SW 1271 (cell line): Measurements from ENCODE around the gene FAM163A.
"Not testable (repeated sequence)": the region's sequence is repeated elsewhere in the genome, so short reads cannot be mapped to it uniquely, and the experiment has no call there.

ENCODE experiments used
- DNase-seq, 2 experiments: peaks; one replicate each; lab custom pipeline; 2025; lab: John Stamatoyannopoulos, UW

FAM163A gene

GRCh38 chr1:179742717-179743678 is at the start of gene FAM163A:
Gene FAM163A (plus strand): TSS chr1:179743291. CDS start chr1:179813098, 69,807 bp downstream.
- no peak for DNase-seq

DNA sequence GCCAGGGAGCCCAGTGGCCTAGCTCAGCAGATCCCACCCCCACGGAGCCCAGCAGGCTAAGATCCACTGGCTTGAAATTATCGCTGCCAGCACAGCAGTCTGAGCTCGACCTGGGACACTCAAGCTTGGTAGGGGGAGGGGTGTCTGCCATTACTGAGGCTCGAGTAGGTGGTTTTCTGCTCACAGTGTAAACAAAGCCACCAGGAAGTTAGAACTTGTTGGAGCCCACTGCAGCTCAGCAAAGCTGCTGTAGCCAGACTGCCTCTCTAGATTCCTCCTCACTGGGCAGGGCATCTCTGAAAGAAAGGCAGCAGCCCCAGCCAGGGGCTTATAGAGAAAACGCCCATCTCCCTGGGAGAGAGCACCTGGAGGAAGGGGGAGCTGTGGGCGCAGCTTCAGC is 48.6 kb upstream of the FAM163A start:
- DNase-seq: not testable (repeated sequence)

GRCh38 chr1:179702946-179703539 is 40.0 kb upstream of the FAM163A start:
- DNase-seq: no peak

GRCh38 chr1:179706339-179706941 is 36.7 kb upstream of the FAM163A start:
- peak in 1 of 2 experiments; percentile 25 for DNase-seq

- DNase-seq: no peak
Measured at GRCh38 chr1:179707406-179707805, 35.7 kb upstream of the FAM163A start.

GRCh38 chr1:179708434-179709195 is 34.5 kb upstream of the FAM163A start:
- DNase-seq: no peak

DNA sequence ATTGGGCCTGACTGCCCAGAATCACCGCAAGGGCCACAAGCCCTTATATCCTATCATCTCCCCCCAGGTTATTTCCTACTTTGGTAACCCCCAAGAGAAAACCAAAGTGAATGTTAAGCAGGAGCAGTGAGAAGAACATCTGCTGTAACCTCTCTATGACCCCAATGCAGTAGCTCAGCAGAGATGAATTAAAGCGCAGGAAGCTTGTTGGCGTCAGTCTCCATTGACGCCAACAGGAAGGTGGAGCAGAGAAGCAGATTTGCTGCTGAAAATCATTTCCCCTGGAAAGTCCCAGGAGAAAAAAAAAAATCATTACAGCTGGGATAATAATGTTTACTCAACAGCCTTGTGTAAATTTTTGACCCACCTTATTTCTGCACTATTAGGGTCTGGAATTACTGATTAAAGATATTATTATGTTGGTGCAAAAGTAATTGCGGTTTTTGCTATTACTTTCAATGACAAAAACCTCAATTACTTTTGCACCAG is 33.2 kb upstream of the FAM163A start:
- DNase-seq: no peak

DNA sequence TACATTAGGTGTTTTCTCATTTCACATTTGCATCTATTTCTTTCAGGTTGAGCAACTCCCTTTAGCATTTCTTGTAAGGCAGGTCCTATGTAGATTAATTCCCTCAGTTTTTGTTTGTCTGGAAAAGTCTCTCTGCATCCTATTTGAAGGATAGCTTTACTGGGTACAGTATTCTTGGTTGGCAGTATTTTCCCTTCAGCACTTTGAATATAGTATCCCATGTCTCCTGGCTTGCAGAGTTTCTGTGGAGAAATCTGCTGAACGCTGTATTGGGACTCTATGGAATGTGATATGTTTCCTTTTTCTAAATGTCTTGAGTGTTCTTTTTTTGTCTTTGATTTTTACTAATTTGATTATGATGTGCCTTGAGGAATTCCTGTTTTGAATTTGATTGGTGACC is 28.9 kb upstream of the FAM163A start:
- DNase-seq: no peak

- no peak for DNase-seq
Measured at GRCh38 chr1:179714623-179715022, 28.5 kb upstream of the FAM163A start.

DNA sequence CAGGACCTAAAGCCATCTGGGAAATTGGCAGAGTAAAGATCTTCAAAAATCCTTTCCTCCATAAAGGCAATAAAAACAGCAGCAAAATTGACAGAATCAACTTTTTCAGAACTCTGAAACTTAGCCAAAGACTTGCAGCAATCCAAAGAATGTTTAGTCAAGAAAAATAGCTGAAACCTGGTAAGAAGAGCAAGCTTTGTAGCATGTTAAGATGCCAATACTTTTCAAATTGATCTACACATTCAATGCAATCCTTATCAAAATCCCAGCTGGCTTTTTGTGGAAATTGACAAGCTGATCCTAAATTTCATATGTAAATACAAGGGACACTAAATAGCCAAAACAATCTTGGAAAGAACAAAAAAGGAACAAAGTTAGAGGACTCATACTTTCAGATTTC is 23.8 kb upstream of the FAM163A start:
- no peak for DNase-seq

DNA sequence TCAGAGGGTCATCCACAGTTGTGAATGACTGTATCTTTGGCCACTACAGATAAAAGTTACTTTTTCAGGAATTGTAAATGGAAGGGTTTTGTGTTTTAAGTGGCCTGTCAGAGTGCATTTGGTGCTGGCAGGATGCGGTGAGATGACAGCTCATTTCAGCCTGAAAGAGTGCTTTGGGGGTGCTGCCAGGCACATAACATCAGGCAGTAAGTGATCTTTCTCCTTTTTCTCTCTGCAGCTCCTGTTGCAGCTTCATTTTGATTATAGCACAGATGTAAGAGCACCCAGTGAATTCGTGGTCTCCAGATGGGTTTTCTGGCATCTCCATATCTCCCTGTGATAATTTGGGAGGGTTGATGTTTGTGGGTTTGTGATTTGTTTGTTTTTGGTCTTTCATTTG is 14.8 kb upstream of the FAM163A start:
- no peak for DNase-seq

GRCh38 chr1:179729881-179730280 is 13.2 kb upstream of the FAM163A start:
- DNase-seq: no peak

DNA sequence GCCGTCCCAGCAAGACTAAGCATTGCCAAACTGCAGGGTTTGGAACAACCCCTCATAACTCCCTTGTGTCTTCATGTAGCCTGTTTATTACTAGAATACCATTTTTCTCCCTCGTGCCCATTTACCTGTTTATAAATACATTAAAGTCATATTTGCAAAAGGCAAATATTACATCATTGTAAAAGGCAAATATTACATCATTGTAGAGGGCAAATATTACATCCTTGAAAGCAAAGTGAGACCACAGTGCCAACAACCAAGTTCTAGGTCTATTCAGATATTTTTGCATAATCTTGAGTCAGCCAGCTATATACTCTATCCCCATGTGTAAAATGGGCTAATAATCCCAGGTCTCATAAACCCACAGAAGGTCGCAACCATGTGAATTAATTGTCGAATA is 11.4 kb upstream of the FAM163A start:
- no peak for DNase-seq

DNA sequence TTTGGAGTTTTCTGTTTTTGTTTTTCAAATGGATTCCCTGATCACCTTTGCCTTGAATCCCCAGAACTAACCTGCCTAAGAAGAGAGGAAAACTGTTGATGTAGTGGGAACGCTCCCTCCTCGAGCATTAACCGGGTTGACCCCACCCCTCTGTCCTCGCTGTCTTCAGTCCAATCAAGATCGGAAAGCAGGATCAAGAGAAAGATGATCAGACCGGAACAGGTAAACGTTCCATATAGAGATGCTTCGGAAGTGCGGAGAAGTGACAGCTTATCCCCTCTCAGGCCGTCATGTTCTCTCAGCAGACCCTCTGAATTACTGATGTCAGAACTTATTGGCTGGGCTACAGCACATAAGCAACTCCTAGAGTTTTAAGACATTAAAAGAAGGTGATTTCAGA is 800 bp upstream of the FAM163A start:
- no peak for DNase-seq

- DNase-seq: no peak
Measured at GRCh38 chr1:179743679-179744400, 749 bp downstream of the FAM163A start.

DNA sequence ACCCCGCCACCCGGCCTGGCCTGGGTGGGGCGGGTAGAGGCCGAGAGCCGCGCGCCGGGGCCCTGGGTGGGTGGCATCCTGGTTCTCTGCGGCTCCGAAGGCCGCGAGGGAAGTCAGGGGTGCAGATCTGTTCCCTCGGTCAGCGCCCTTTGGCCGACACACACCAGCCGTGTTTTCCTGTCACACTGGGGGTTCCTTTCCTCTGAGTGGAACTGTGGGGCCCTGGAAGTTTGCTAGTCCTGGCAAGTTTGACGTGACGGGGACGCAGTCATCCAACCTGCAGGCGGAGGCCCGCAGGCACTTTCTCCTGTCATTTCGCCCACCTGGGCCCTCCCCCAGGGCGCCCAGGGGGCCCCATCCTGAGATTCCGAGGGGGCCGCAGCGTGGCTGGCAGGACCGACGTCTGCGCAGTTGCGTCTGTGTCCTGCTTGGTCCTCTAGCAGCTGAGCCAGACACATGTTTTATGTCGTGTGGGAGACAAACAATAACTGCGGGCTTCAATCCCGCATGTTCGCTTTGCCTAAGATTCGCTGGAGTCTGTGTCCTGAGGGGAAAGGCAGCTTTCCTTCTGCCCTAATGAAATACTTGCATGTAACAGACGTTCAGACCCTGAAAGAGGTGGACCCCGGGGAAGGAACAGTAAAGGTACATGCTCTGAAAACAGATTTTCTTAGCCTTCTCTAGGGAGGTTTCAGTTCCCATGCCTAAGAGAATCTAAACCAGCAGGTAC is 1.5 kb downstream of the FAM163A start:
- no peak for DNase-seq

DNA sequence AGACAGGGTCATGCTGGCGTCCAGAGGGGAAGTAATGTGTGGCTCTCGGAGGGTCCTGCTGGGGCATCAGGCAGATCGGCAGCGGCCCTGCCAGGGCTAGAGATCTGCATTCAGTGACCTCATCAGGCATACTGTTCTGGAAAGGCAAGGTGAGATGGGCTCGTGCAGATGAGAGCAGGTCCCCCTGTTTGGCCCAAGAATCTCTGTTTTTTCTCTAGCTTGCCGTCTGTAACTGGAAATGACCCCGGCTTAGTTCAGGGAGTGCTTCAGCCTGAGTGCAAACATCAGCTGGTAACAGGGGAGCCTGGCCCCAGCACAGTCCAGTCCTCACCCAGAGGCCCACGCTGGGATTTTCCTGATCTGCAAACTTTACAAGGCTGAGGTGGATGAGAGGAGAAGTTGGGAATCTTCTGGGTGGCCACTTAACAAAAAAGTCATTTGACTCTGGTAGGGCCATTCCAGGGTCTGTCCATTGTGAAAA is 2.1 kb downstream of the FAM163A start:
- DNase-seq: no peak

DNA sequence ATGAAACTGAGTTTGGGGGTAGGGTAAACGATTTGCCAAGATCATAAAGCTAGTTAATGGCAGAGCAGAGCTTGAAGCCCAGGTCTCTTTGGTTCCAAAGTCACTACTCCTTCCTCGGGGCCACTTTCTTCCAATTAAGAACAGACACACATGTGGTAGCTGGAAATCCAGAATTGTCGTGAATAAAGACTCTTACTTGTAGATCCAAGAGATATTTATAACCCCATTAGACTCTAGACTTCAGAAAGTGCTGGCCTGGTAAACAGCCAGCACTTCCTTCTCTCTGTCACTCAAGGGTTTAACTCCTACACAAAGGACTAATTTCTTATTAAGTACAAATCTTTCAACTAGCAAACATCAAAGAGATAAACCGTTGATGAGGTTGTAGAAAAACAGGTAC is 2.7 kb downstream of the FAM163A start:
- no peak for DNase-seq

DNA sequence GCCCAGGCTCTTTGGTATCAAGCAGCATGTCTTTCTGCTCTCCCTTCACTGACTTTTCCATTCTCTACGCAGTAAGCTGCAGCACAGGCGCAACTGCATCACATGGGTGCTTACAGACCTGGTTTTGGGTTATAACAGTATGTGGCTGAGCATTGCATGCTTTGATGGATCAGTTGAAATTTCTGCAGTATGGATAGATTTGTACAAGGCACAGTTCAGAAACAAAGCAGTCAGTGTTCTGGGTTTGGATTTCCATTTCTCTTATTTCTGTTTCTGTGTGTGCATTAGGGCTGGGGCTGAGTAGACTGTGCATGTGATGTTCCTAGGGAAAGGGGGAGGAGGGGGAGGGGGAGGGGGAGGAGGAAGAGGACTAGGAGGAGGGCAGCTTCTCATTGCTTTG is 4.5 kb downstream of the FAM163A start:
- no peak for DNase-seq

- no peak for DNase-seq
Measured at GRCh38 chr1:179748772-179749171, 5.7 kb downstream of the FAM163A start.

- DNase-seq: no peak
Measured at GRCh38 chr1:179750630-179751029, 7.5 kb downstream of the FAM163A start.
